ENCODE results near the gene WNT3A. TPM values are rescaled to one million over a fixed set of nuclear protein-coding genes. Genes with fewer than 3 reads are reported as not detected.

The WNT3A gene
- polyA plus RNA-seq, 3 donors, result 0.08 to 0.17 (median 0.14) TPM

GRCh38 chr1:228081578-228082213 is 74.9 kb downstream of the WNT3A start:
- DNase-seq (ENCODE audit: low read depth in 3 of 3, low spot score in 2 of 3), result no peak

DNA sequence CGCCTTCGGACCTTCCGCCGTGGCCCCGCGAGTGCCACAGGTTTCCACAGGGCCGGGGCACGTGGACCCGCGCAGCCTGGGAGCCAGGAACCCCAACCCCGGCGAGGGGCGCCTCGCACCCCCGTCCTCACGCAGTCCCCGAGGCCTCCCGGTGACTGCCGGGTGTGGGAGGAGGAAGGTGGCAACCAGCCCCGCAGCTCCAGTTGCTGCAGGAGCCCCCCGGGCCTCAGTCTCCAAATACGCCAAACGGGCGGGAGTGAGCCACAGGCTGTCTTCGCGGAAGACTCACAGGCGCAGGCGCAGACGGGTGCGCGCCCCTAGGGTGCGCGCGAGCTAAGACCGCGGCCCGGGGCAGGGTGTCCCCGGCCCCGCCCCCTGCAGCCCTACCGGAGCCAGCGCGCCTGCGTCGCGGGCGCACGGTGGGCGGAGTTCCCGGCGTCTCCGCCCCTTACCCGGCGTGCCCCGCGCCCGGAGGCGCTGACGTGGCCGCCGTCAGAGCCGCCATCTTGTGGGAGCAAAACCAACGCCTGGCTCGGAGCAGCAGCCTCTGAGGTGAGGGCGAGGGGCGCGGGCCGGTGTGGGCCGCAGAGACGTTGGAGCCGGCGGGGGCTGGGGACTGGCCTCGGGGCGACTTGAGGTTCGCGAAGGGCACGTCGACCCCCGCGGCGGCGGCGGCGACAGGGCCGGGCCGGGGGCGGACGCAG is 75.6 kb downstream of the WNT3A start, which contains the start of gene ARF1:
Gene ARF1 (plus strand): TSS at position 495 of the 704 bp plus-strand sequence. CDS start 14,407 bp downstream, outside the sequence.
- peak; percentile 84 to 90 (median 87) for DNase-seq (ENCODE audit: low read depth in 3 of 3, low spot score in 2 of 3)

DNA sequence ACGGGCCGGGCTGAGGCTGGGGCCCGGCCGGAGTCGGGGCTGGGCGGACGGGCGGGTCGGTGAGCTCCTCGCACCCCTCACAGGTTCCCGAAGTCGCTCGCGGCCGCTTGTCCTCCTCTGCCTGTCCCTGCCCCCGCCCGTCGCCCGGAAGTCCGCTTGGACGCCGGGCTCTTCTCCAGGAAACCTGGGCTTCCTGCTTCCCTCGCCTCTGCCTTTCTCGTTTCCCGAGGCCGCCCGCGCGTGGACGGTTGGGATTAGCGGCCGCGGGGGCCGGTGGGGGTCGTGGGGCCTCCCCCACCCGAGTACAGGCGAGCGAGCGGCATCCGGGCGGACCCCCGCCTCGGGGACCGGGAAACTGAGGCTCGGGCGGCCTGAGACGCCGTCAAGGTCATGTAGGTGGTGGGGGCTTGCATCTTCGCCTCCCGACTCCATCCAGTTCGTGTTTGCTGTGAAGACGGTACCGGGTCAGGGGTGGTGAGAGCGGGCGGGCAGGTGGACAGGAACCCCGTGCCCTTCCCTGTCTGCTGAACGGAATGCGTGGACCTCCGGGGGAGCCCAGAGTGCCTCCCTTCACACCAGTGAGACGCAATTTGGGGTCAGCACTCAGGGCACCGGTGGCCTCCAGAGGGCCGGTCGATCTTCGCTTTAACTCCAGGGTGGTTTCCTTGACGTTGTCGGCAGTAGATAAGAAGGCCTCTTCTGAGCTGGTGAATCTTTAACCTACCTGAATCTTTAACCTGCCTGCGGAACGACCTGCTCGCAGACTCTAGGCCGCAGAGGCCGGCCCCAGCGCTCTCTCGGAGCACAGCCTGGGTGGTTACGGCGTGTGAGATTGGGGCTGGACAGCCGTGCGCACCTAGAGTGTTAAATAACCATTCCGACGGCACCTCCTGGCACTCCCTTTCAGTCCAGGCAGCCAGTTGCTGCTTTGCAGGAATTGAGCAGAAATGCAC is 76.4 kb downstream of the WNT3A start:
- no peak for DNase-seq (ENCODE audit: low read depth in 3 of 3, low spot score in 2 of 3)

DNA sequence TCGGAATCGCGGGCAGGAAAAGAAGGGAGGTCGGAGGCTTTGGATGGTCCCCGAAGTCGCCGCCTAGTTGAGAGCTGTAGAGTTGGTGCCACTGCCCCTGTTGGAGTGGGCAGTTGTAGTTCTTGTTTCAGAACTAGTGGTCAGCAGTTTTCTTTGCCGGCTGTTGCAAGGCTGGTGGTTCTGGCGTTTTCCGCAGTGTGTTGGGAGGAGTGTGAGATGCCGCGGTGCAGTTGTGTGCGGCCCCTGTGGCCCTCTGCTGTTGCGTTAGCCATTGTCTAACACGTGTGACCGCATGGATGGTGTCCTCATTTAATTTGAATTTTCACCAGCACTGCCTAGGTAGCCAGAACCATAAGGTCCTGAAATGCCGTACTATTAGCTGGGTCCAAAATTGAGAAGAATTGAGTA is 77.1 kb downstream of the WNT3A start:
- DNase-seq (ENCODE audit: low read depth in 3 of 3, low spot score in 2 of 3), result no peak

DNA sequence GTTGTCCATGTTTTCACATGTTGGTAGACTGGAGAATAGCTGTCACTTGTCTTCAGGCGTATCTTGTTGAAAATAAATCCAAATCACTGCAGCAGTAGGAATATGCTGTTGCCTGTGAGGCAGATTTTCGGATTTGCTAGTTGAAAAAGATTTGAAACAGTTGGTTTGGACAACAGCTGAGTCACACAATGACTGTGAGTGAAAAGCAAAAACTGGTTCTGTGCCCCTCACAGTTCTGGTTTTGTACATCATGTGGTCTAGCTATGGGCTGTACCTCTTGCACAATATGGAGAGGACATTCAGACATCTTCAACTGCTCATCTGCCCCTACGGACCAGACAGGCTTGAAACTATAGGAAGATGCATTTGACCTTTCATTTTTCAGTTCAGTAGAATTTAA is 77.5 kb downstream of the WNT3A start:
- no peak for DNase-seq (ENCODE audit: low read depth in 3 of 3, low spot score in 2 of 3)

GRCh38 chr1:228084797-228085196 is 78.0 kb downstream of the WNT3A start:
- no peak for DNase-seq (ENCODE audit: low read depth in 3 of 3, low spot score in 2 of 3)

- DNase-seq (ENCODE audit: low read depth in 3 of 3, low spot score in 2 of 3), result no peak
These were observed 78.6 kb downstream of the WNT3A start for GRCh38 chr1:228085287-228085951.

DNA sequence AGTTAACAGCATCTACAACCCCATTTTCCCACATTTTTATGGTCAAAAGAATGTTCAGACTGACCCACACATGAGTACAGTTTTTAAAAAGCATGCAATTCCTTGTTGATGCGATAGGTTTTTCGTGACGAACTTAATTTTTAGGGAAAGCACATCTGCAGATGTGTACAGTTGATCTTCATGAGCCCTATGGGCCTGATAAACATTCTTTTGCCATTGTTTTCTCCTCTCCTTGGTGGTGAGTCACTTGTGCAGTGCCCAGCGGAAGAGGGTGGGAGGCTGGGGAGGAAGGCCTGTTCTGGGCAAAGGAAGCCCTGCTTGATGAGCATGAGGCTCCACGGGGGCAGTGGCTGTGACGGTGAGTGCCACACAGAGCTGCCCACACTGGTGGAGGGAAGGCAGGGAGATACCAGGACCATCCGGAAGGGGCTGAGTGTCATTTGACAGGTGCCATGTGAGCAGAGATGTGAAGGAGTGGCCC is 81.0 kb downstream of the WNT3A start:
- DNase-seq (ENCODE audit: low read depth in 3 of 3, low spot score in 2 of 3), result no peak

- no peak for DNase-seq (ENCODE audit: low read depth in 3 of 3, low spot score in 2 of 3)
These were observed 82.0 kb downstream of the WNT3A start for GRCh38 chr1:228088586-228089498.

DNA sequence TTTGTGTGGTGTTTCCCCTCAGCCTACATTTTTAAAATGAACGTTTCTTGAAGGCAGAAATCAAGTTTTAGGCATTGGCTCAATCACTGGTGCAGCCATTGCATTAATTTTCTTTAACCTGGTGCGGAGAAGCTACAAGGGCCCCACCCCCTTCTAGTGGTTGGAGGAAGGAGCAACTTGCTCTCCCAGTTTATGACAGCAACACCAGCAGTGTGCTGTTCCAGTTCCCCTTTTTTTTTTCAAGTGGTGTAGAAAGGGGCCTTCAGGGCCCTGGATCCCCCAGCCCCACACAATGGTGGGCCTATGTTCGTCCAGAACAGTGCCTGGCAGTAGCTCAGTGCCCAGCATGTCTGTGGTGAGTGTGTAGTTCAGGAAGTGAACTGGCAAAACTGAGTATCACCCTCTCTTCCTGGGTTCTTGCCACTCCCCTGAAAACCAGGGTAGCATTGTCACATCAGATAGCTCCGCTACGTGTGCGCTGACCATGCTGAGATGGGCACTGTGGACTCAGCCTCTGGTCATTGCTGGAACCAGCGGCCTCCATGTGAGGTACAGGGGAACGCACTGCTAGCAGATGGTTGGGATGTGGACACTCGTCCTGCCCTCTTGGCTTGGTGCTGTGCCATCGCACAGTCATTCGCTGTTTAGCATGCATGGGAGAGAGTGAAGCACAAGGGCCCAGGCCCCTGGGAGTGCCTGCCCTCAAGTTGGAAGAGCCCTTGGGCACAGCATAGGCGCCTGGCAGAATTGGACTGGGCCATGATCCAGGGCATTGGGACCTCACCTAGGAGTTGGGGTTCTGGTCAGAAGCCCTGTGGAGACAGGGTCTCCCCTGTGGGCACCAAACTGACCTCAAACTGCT is 83.0 kb downstream of the WNT3A start:
- no peak for DNase-seq (ENCODE audit: low read depth in 3 of 3, low spot score in 2 of 3)

GRCh38 chr1:228090613-228091081 is 83.8 kb downstream of the WNT3A start:
- DNase-seq (ENCODE audit: low read depth in 3 of 3, low spot score in 2 of 3), result no peak

GRCh38 chr1:228091084-228091483 is 84.3 kb downstream of the WNT3A start:
- no peak for DNase-seq (ENCODE audit: low read depth in 3 of 3, low spot score in 2 of 3)

DNA sequence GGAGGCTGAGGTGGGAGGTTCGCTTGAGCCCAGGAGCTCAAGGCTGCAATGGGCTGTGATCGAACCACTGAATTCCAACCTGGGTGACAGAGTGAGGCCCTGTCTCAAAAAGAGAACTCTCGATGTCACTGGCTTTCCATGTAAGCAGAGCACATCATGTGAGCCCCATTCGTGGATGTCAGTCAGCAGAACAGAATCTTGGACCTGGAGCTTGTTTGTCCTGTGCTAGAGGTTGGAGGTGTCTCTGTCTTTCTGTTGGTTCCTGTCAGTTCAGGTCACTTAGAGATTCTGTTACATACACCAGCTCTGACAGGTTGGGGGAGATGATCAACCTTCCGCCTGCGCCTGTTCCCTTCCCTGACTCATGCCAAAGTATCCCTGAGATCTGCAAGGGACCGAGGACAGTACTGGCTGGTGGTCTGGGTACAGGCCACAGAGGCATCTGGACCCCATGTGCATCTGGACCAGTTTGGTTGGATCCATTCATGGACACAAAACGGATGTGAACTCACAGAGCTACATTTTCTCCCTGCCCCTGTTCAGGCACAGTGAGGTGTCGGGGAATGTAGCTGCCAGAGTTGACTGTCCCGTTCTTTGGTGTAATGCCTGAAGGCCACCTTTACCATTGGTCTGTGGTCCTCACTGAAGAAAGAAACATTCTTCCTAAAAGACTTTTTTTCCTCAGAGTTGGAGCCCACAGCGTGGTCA is 85.7 kb downstream of the WNT3A start:
- DNase-seq (ENCODE audit: low read depth in 3 of 3, low spot score in 2 of 3), result no peak

GRCh38 chr1:228093050-228093906 is 86.5 kb downstream of the WNT3A start:
- DNase-seq (ENCODE audit: low read depth in 3 of 3, low spot score in 2 of 3), result no peak

GRCh38 chr1:228094432-228095016 is 87.7 kb downstream of the WNT3A start:
- no peak for DNase-seq (ENCODE audit: low read depth in 3 of 3, low spot score in 2 of 3)

DNA sequence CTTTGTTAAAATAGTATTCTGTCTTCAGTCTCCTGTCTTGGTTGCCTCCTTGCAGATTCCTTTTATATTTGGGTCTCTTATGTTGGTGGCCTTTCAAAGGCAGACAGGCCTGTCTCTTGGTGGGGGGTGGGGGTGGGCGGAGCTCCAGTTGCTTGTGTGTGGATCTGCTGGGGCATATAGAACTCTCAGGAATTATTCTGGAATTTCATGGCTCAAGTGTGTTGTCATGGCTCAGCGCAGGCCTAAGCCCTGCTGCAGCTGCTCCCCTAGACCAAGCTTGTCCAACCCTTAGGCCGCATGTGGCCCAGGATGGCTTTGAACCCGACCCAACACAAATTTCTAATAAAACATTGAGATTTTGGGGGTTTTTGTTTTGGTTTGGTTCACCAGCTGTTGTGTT is 88.4 kb downstream of the WNT3A start:
- no peak for DNase-seq (ENCODE audit: low read depth in 3 of 3, low spot score in 2 of 3)
